SK-N-SH treated with all-trans-retinoic acid at 6 μM for 48 hours (cell line): ENCODE results near the gene B3GNT9.

Source experiments
- ATAC-seq: fragments of 200-7000 bp; cut with Tn5 transposase; 3 replicates; pipeline ENCODE4 v1.9.1; 2020; ENCODE audit warnings: mild to moderate bottlenecking, moderate library complexity
- ARNTL ChIP-seq: fragments of 450-650 bp; formaldehyde crosslinking; IDR thresholded peaks from 2 replicates; pipeline ENCODE4 v1.5.0; 2020; ENCODE audit warnings: low read depth, mild to moderate bottlenecking, moderate library complexity, borderline replicate concordance
- CSDC2 ChIP-seq: fragments of 250-450 bp; sonication (Bioruptor Pico); IDR thresholded peaks from 2 replicates; pipeline ENCODE4 v1.5.0; 2020; ENCODE audit warnings: mild to moderate bottlenecking, moderate library complexity
- CSRNP3 ChIP-seq: fragments of 250-450 bp; sonication (Bioruptor Pico); IDR thresholded peaks from 2 replicates; pipeline ENCODE4 v1.5.1; 2021; ENCODE audit warnings: mild to moderate bottlenecking, moderate library complexity
- ESRRG ChIP-seq: fragments of 250-450 bp; sonication (Bioruptor Pico); IDR thresholded peaks from 2 replicates; pipeline ENCODE4 v1.6.1; 2021; ENCODE audit warnings: mild to moderate bottlenecking
- GLIS3 ChIP-seq: fragments of 250-450 bp; sonication (Bioruptor Pico); IDR thresholded peaks from 2 replicates; pipeline ENCODE4 v1.5.0; 2020; ENCODE audit warnings: mild to moderate bottlenecking, moderate library complexity
- ISL1 ChIP-seq: fragments of 250-450 bp; sonication (Bioruptor Pico); IDR thresholded peaks from 2 replicates; pipeline ENCODE4 v2.1.2; 2022; ENCODE audit warnings: mild to moderate bottlenecking, moderate library complexity
- OSR1 ChIP-seq: fragments of 250-450 bp; sonication (Bioruptor Pico); IDR thresholded peaks from 2 replicates; pipeline ENCODE4 v1.8.0; 2022; ENCODE audit warnings: moderate library complexity, mild to moderate bottlenecking, inconsistent platforms
- POU6F1 ChIP-seq: fragments of 250-450 bp; sonication (Bioruptor Pico); IDR thresholded peaks from 2 replicates; pipeline ENCODE4 v1.8.0; 2021; ENCODE audit warnings: low read depth, mild to moderate bottlenecking, moderate library complexity, borderline replicate concordance
- PPARA ChIP-seq: fragments of 250-450 bp; sonication (Bioruptor Pico); IDR thresholded peaks from 2 replicates; pipeline ENCODE4 v1.5.0; 2020; ENCODE audit warnings: mild to moderate bottlenecking, borderline replicate concordance
- RARB ChIP-seq: fragments of 250-450 bp; sonication (Bioruptor Pico); IDR thresholded peaks from 2 replicates; pipeline ENCODE4 v1.8.0; 2021; ENCODE audit warnings: mild to moderate bottlenecking, moderate library complexity
- TOX ChIP-seq: fragments of 250-450 bp; sonication (Bioruptor Pico); IDR thresholded peaks from 2 replicates; pipeline ENCODE4 v1.8.0; 2021; ENCODE audit warnings: mild to moderate bottlenecking, moderate library complexity, borderline replicate concordance
- TSHZ2 ChIP-seq: fragments of 250-450 bp; sonication (Bioruptor Pico); IDR thresholded peaks from 2 replicates; pipeline ENCODE4 v1.5.0; 2020; ENCODE audit warnings: mild to moderate bottlenecking, moderate library complexity
- ZC3H10 ChIP-seq: fragments of 250-450 bp; sonication (Bioruptor Pico); IDR thresholded peaks from 2 replicates; pipeline ENCODE4 v1.5.1; 2021; ENCODE audit warnings: mild to moderate bottlenecking, moderate library complexity
- ZFP3 ChIP-seq: fragments of 250-450 bp; sonication (Bioruptor Pico); IDR thresholded peaks from 2 replicates; pipeline ENCODE4 v1.5.0; 2020; ENCODE audit warnings: mild to moderate bottlenecking, moderate library complexity
- ZFP30 ChIP-seq: fragments of 450-650 bp; formaldehyde crosslinking; IDR thresholded peaks from 2 replicates; pipeline ENCODE4 v1.5.0; 2022; ENCODE audit warnings: mild to moderate bottlenecking, moderate library complexity
- ZNF565 ChIP-seq: fragments of 450-650 bp; formaldehyde crosslinking; conservative IDR thresholded peaks from 2 replicates; pipeline ENCODE4 v1.5.0; 2020; ENCODE audit warnings: low read depth, mild to moderate bottlenecking, moderate library complexity
- ZNF70 ChIP-seq: fragments of 450-650 bp; formaldehyde crosslinking; IDR thresholded peaks from 2 replicates; pipeline ENCODE4 v1.5.0; 2020; ENCODE audit warnings: mild to moderate bottlenecking, moderate library complexity
- ZNF8 ChIP-seq: fragments of 450-650 bp; formaldehyde crosslinking; IDR thresholded peaks from 2 replicates; pipeline ENCODE4 v1.5.0; 2020; ENCODE audit warnings: mild to moderate bottlenecking, moderate library complexity
- TF ChIP-seq, protein P1 (sequence below): fragments of 250-450 bp; sonication (Bioruptor Pico); IDR thresholded peaks from 2 replicates; pipeline ENCODE4 v1.5.1; 2020; ENCODE audit warnings: low read depth, mild to moderate bottlenecking, moderate library complexity

The B3GNT9 gene

DNA sequence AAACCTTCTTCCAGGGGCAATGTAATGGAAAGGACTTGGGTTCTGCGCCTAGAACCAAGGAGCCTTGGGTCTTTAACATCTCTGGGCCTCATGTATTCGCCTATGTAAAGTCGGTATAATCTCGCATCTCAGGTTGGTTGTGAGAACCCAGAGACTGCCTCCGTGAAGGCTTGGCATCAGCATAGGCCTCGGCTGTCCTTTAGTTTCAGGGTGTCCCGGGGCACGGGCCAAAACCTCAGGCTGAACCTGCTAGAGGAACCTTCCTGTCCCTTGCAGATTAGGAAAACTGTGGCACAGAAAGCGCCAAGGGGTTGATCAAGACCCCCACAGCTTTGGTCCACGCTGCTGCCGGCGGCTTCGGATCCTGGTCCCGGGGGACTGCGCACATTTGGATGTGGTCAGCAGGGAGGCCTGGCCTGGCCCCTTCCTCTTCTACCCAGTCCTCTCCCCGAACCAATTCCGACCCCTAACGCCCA lies 41.8 kb downstream of the B3GNT9 start:
- no peak for ATAC-seq

GRCh38 chr16:67108489-67108888 lies 42.3 kb downstream of the B3GNT9 start:
- ATAC-seq = no peak
- TF ChIP-seq OSR1 (CRISPR knock-in tag) (no peak), GLIS3 (CRISPR knock-in tag) (no peak), ZNF8 (CRISPR knock-in tag) (no peak), ZNF70 (CRISPR knock-in tag) (no peak), ZNF565 (no peak), CSRNP3 (CRISPR knock-in tag) (no peak), ESRRG (CRISPR knock-in tag) (no peak), POU6F1 (CRISPR knock-in tag) (no peak), CSDC2 (CRISPR knock-in tag) (no peak), TSHZ2 (CRISPR knock-in tag) (no peak), ZFP3 (CRISPR knock-in tag) (no peak), ZFP30 (no peak), ARNTL (CRISPR knock-in tag) (no peak), PPARA (CRISPR knock-in tag) (no peak)
- TF ChIP-seq, protein P1, sequence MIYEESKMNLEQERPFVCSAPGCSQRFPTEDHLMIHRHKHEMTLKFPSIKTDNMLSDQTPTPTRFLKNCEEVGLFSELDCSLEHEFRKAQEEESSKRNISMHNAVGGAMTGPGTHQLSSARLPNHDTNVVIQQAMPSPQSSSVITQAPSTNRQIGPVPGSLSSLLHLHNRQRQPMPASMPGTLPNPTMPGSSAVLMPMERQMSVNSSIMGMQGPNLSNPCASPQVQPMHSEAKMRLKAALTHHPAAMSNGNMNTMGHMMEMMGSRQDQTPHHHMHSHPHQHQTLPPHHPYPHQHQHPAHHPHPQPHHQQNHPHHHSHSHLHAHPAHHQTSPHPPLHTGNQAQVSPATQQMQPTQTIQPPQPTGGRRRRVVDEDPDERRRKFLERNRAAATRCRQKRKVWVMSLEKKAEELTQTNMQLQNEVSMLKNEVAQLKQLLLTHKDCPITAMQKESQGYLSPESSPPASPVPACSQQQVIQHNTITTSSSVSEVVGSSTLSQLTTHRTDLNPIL (CRISPR knock-in tag) = no peak

More for the DNA sequence above, 41.8 kb downstream of the B3GNT9 start:
- no peak for TF ChIP-seq ZNF8 (CRISPR knock-in tag)
- no peak for TF ChIP-seq CSRNP3 (CRISPR knock-in tag)

GRCh38 chr16:67105881-67106280 lies 44.9 kb downstream of the B3GNT9 start:
- no peak for ATAC-seq
- TF ChIP-seq ZC3H10 (no peak), TSHZ2 (CRISPR knock-in tag) (no peak), ESRRG (CRISPR knock-in tag) (no peak), POU6F1 (CRISPR knock-in tag) (no peak), CSRNP3 (CRISPR knock-in tag) (no peak), ZNF565 (no peak), ISL1 (no peak), GLIS3 (CRISPR knock-in tag) (no peak), ZNF70 (CRISPR knock-in tag) (no peak), RARB (CRISPR knock-in tag) (no peak), OSR1 (CRISPR knock-in tag) (no peak), ZFP3 (CRISPR knock-in tag) (no peak), ARNTL (CRISPR knock-in tag) (no peak), TOX (CRISPR knock-in tag) (no peak)
- TF ChIP-seq, protein P1 (CRISPR knock-in tag) = no peak
